A549 (cell line): ENCODE data around the gene POLE4.

ENCODE experiments used
- EP300 ChIP-seq, 2 experiments: fragments of >200 bp; sonication (Bioruptor Twin); formaldehyde crosslinking; IDR thresholded peaks; 2 replicates in 1 of 2; 3 replicates in 1 of 2; pipeline ENCODE4 v1.6.1; 2016 to 2017
- ESRRA ChIP-seq: fragments of 150-350 bp; IDR thresholded peaks from 2 replicates; pipeline ENCODE4 v1.6.1; 2014; ENCODE audit warnings: mild to moderate bottlenecking, low read length, borderline replicate concordance
- JUNB ChIP-seq: fragments of >200 bp; sonication (Bioruptor Twin); formaldehyde crosslinking; IDR thresholded peaks from 2 replicates; pipeline ENCODE4 v1.6.1; 2016
- MYC ChIP-seq: IDR thresholded peaks from 2 replicates; pipeline ENCODE4 v1.6.1; 2012; ENCODE audit warnings: mild to moderate bottlenecking, inconsistent platforms, low read length, improper control_type of control experiment, borderline replicate concordance
- RAD21 ChIP-seq, 2 experiments: fragments of >200 bp in 1 of 2; sonication (Bioruptor Twin) in 1 of 2; formaldehyde crosslinking in 1 of 2; IDR thresholded peaks in 1 of 2; conservative IDR thresholded peaks in 1 of 2; 2 replicates in 1 of 2; 3 replicates in 1 of 2; pipeline ENCODE4 v1.6.1; 2012 to 2018; ENCODE audit warnings: inconsistent platforms in 1 of 2
- TF ChIP-seq, protein P1 (sequence below): fragments of >200 bp; sonication (Bioruptor Twin); formaldehyde crosslinking; IDR thresholded peaks from 3 replicates; pipeline ENCODE4 v1.5.1; 2016
- TF ChIP-seq, protein P2 (sequence below): fragments of 200-600 bp; sonication (generic); IDR thresholded peaks from 2 replicates; pipeline ENCODE4 v1.6.1; 2016; ENCODE audit warnings: antibody characterized with exemption, mild to moderate bottlenecking, moderate library complexity

DNA sequence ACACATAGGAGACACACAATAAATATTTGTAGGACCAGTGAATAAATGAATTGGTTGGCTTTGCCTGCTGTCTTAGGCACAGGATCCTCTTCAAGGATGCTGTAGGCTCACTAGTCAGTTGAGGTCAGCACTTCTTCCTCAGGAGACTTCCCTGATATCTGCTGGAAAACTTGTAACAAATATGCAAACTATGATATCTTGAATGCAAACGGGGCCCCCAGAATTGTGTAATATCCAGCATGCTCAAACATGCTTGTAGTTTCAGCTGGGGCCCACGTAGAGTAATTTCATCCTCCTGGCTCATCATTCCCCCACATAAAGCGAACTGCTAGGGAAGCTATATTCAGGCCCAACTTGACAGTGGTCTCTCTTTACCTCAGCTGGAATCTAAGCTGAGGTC lies 43.6 kb downstream of the POLE4 start:
- TF ChIP-seq, protein P1, sequence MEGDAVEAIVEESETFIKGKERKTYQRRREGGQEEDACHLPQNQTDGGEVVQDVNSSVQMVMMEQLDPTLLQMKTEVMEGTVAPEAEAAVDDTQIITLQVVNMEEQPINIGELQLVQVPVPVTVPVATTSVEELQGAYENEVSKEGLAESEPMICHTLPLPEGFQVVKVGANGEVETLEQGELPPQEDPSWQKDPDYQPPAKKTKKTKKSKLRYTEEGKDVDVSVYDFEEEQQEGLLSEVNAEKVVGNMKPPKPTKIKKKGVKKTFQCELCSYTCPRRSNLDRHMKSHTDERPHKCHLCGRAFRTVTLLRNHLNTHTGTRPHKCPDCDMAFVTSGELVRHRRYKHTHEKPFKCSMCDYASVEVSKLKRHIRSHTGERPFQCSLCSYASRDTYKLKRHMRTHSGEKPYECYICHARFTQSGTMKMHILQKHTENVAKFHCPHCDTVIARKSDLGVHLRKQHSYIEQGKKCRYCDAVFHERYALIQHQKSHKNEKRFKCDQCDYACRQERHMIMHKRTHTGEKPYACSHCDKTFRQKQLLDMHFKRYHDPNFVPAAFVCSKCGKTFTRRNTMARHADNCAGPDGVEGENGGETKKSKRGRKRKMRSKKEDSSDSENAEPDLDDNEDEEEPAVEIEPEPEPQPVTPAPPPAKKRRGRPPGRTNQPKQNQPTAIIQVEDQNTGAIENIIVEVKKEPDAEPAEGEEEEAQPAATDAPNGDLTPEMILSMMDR = no peak
- TF ChIP-seq, protein P2, sequence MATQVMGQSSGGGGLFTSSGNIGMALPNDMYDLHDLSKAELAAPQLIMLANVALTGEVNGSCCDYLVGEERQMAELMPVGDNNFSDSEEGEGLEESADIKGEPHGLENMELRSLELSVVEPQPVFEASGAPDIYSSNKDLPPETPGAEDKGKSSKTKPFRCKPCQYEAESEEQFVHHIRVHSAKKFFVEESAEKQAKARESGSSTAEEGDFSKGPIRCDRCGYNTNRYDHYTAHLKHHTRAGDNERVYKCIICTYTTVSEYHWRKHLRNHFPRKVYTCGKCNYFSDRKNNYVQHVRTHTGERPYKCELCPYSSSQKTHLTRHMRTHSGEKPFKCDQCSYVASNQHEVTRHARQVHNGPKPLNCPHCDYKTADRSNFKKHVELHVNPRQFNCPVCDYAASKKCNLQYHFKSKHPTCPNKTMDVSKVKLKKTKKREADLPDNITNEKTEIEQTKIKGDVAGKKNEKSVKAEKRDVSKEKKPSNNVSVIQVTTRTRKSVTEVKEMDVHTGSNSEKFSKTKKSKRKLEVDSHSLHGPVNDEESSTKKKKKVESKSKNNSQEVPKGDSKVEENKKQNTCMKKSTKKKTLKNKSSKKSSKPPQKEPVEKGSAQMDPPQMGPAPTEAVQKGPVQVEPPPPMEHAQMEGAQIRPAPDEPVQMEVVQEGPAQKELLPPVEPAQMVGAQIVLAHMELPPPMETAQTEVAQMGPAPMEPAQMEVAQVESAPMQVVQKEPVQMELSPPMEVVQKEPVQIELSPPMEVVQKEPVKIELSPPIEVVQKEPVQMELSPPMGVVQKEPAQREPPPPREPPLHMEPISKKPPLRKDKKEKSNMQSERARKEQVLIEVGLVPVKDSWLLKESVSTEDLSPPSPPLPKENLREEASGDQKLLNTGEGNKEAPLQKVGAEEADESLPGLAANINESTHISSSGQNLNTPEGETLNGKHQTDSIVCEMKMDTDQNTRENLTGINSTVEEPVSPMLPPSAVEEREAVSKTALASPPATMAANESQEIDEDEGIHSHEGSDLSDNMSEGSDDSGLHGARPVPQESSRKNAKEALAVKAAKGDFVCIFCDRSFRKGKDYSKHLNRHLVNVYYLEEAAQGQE = no peak
- no peak for TF ChIP-seq ESRRA
- no peak for TF ChIP-seq JUNB
- no peak for TF ChIP-seq MYC
- TF ChIP-seq RAD21 (conservative IDR thresholded peaks at IDR 0.05 in 1 of 2, IDR thresholded peaks at IDR 0.05 in 1 of 2) = no peak
- no peak for TF ChIP-seq EP300 (IDR thresholded peaks at IDR 0.05)
